ENCODE results near the gene LMO3.
A peak's percentile ranks its signal among the peaks of the same experiment; 100 is the strongest.

The LMO3 gene

DNA sequence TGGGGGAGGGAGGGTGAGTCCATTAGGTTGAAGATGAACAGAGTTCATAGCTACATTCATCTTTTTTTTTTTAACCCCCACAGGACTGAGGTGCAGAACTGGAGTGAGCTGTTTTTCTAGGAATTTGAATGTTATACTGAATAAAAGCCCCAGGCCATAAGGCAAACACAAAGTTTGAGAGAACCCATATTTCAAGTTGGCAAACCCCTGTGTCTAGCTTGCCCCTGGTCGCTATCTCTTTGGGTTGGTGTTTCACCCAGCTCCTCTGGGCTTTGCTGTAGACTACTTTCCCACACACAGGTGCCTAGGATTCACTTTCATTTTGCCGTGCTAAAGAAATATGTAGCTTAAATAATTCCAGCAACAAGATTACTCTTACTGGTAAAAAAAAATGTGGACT lies 5.2 kb upstream of the LMO3 start:
- no peaks in the 10 kb centered on the region for H4K20me1 ChIP-seq (ENCODE audit: insufficient read depth, low read length, poor library complexity, severe bottlenecking)
- no peaks in the 10 kb centered on the region for H3F3A ChIP-seq (ENCODE audit: low read depth)
- TF ChIP-seq, protein P1, sequence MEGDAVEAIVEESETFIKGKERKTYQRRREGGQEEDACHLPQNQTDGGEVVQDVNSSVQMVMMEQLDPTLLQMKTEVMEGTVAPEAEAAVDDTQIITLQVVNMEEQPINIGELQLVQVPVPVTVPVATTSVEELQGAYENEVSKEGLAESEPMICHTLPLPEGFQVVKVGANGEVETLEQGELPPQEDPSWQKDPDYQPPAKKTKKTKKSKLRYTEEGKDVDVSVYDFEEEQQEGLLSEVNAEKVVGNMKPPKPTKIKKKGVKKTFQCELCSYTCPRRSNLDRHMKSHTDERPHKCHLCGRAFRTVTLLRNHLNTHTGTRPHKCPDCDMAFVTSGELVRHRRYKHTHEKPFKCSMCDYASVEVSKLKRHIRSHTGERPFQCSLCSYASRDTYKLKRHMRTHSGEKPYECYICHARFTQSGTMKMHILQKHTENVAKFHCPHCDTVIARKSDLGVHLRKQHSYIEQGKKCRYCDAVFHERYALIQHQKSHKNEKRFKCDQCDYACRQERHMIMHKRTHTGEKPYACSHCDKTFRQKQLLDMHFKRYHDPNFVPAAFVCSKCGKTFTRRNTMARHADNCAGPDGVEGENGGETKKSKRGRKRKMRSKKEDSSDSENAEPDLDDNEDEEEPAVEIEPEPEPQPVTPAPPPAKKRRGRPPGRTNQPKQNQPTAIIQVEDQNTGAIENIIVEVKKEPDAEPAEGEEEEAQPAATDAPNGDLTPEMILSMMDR (conservative IDR thresholded peaks at IDR 0.05; ENCODE audit: low read length) = no peak
- TF ChIP-seq EZH2phosphoT487 (IDR thresholded peaks at IDR 0.05; ENCODE audit: borderline replicate concordance) = no peak
- H3K4me1 ChIP-seq (ENCODE audit: insufficient read depth, low read length, poor library complexity, severe bottlenecking) = no peaks in the 10 kb centered on the region
- H3K36me3 ChIP-seq (ENCODE audit: insufficient read depth, low read length) = no peaks in the 10 kb centered on the region
- no peaks in the 10 kb centered on the region for H3K9me2 ChIP-seq (replicated peaks; ENCODE audit: low read depth, low read length)
- no peak overlapping the region for H3K9ac ChIP-seq (ENCODE audit: low read depth, low read length, poor library complexity, severe bottlenecking)
- no peaks in the 10 kb centered on the region for H3K9me3 ChIP-seq (ENCODE audit: insufficient read depth, low read depth, low read length)
- no peaks in the 10 kb centered on the region for H3K79me2 ChIP-seq (ENCODE audit: insufficient read depth, low read length)
- H3K27me3 ChIP-seq (ENCODE audit: insufficient read depth, low read length, poor library complexity, severe bottlenecking) = no peaks in the 10 kb centered on the region
- peak overlapping the region; percentile 62 for H3K4me3 ChIP-seq (ENCODE audit: low read length, poor library complexity, severe bottlenecking)
- H2AFZ ChIP-seq (ENCODE audit: low read length) = peak overlapping the region; percentile 68; the same call in 1 of the 2 replicates
- H3K4me2 ChIP-seq (ENCODE audit: low read depth, low read length, poor library complexity, severe bottlenecking) = peak overlapping the region; percentile 64

DNA sequence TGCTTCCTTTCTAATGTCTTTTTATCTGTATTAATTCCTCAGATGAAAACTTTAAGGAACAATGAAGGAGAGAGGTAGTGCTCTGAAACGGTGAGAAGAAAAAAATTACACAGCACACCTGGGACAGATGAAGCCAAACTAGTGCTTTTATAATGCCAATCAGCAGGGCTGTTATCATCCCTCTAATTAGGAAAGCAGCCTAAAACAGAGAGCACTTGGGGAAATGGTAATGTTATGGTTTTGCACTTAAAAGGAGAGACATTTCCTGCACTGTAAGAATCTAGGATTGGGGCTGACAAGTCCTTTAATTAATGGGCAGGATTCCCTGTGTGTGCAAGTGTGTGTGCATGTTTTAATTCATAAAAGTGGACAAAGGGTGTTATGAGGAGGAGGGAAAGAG lies 4.8 kb upstream of the LMO3 start:
- TF ChIP-seq EZH2phosphoT487 (IDR thresholded peaks at IDR 0.05; ENCODE audit: borderline replicate concordance) = no peak
- TF ChIP-seq, protein P1 (conservative IDR thresholded peaks at IDR 0.05; ENCODE audit: low read length) = no peak
- H3K27me3 ChIP-seq (ENCODE audit: insufficient read depth, low read length, poor library complexity, severe bottlenecking) = no peaks in the 10 kb centered on the region
- no peak overlapping the region for H3K9ac ChIP-seq (ENCODE audit: low read depth, low read length, poor library complexity, severe bottlenecking)
- no peaks in the 10 kb centered on the region for H3K36me3 ChIP-seq (ENCODE audit: insufficient read depth, low read length)
- no peaks in the 10 kb centered on the region for H3K9me3 ChIP-seq (ENCODE audit: insufficient read depth, low read depth, low read length)
- no peaks in the 10 kb centered on the region for H4K20me1 ChIP-seq (ENCODE audit: insufficient read depth, low read length, poor library complexity, severe bottlenecking)
- peak overlapping the region; percentile 64 for H3K4me2 ChIP-seq (ENCODE audit: low read depth, low read length, poor library complexity, severe bottlenecking)
- H3K4me1 ChIP-seq (ENCODE audit: insufficient read depth, low read length, poor library complexity, severe bottlenecking) = no peaks in the 10 kb centered on the region
- 0 out of 2 replicates have a peak overlapping the region, but pooled peaks have one; percentile 18 for H2AFZ ChIP-seq (ENCODE audit: low read length)
- no peaks in the 10 kb centered on the region for H3F3A ChIP-seq (ENCODE audit: low read depth)
- no peaks in the 10 kb centered on the region for H3K79me2 ChIP-seq (ENCODE audit: insufficient read depth, low read length)
- peak overlapping the region; percentile 62 for H3K4me3 ChIP-seq (ENCODE audit: low read length, poor library complexity, severe bottlenecking)
- H3K9me2 ChIP-seq (replicated peaks; ENCODE audit: low read depth, low read length) = no peaks in the 10 kb centered on the region

DNA sequence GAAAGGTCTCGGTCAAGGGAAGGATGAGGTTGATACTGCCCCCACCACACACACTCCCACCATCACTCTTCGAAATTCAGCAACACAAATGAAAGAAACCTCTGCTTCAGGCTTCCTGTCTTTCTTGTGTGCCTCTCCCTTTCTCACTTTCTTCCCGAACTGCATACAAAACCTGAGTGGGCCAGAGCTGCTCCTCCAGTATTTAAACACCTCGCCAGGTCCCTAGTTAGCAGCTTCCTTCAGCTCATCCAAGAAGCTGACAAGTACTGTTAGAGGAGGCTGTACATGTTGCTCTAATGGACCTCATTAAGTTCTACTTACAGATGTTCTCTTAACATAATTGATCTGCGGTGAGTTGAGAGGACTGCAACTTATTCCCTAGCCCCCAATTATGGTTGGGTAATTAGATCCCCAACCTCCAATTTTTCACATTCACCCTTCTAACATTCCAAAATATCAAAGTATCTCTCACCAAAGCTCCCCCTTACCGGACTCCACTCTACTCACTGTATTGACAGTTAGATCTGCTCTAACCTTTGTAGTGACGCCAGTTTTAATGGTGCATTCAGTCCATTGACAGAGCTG lies 4.1 kb upstream of the LMO3 start:
- no peaks in the 10 kb centered on the region for H3K9me2 ChIP-seq (replicated peaks; ENCODE audit: low read depth, low read length)
- H3K9ac ChIP-seq (ENCODE audit: low read depth, low read length, poor library complexity, severe bottlenecking) = no peak overlapping the region
- H3F3A ChIP-seq (ENCODE audit: low read depth) = no peaks in the 10 kb centered on the region
- H4K20me1 ChIP-seq (ENCODE audit: insufficient read depth, low read length, poor library complexity, severe bottlenecking) = no peaks in the 10 kb centered on the region
- no peaks in the 10 kb centered on the region for H3K9me3 ChIP-seq (ENCODE audit: insufficient read depth, low read depth, low read length)
- no peaks in the 10 kb centered on the region for H3K27me3 ChIP-seq (ENCODE audit: insufficient read depth, low read length, poor library complexity, severe bottlenecking)
- no peak overlapping the region for H3K4me3 ChIP-seq (ENCODE audit: low read length, poor library complexity, severe bottlenecking)
- H3K36me3 ChIP-seq (ENCODE audit: insufficient read depth, low read length) = no peaks in the 10 kb centered on the region
- H3K4me2 ChIP-seq (ENCODE audit: low read depth, low read length, poor library complexity, severe bottlenecking) = peak overlapping the region; percentile 64
- no peak for TF ChIP-seq EZH2phosphoT487 (IDR thresholded peaks at IDR 0.05; ENCODE audit: borderline replicate concordance)
- TF ChIP-seq, protein P1 (conservative IDR thresholded peaks at IDR 0.05; ENCODE audit: low read length) = no peak
- H2AFZ ChIP-seq (ENCODE audit: low read length) = no peak overlapping the region
- H3K79me2 ChIP-seq (ENCODE audit: insufficient read depth, low read length) = no peaks in the 10 kb centered on the region
- H3K4me1 ChIP-seq (ENCODE audit: insufficient read depth, low read length, poor library complexity, severe bottlenecking) = no peaks in the 10 kb centered on the region

All from Loucy (cell line).